Erythroblast (primary cell): Measurements from ENCODE around the gene SIKE1.
"Not testable (repeated sequence)": the region's sequence is repeated elsewhere in the genome, so short reads cannot be mapped to it uniquely, and the experiment has no call there.

Experiments used
- DNase-seq, 2 experiments: peaks; one replicate each; lab custom pipeline; 2025; lab: John Stamatoyannopoulos, UW
- GATA1 ChIP-seq: IDR thresholded peaks from 2 replicates; pipeline ENCODE4 v1.6.1; 2011; ENCODE audit warnings: low read depth, mild to moderate bottlenecking, control low read depth, low read length, moderate library complexity
- POLR2A ChIP-seq: IDR thresholded peaks from 2 replicates; pipeline ENCODE4 v1.6.1; 2011; ENCODE audit warnings: mild to moderate bottlenecking, low read length

SIKE1 gene

DNA sequence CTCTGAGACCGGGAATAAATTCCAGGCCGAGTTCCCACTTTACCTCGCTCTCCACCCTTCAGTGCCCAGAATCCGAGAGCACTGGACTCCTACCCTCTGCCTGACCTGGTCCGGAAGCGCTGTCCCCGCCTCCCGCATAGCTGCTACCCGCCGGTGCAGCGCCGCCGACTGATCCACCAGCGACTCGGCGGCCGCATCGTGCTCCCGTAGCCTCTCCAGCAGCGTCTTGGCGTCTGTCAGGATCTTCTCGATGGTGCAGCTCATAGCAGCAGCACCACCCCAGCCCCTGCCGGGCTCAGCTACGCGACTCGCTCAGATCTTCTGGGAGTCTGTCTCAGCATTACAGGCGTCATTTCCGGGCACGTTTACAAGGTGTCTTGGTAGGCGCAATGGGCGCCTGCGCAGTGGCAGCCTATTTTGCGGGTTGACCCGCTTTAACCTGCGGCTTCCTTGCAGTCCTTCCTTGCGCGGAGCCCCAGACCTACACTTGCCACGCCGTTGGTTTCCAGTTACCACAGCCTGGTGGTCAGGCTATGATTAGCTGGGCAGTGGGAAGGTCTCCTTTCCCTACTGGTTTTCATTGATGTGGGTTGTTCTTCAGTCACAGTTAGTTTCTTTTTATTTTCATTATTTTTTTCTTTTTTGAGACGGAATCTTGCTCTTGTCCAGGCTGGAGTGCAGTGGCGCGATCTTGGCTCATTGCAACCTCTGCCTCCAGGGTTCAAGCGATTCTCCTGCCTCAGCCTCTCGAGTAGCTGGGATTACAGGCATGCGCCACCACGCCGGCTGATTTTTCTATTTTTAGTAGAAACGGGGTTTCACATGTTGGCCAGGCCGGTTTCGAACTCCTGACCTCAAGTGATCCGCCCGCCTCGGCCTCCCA lies at the start of gene SIKE1:
Gene SIKE1 (minus strand): TSS at position 342 of the 883 bp plus-strand sequence. CDS start 78 bp downstream, at position 264.
- TF ChIP-seq GATA1 (no peak), POLR2A (peak; percentile 95)
- peak; percentile 94 for DNase-seq

DNA sequence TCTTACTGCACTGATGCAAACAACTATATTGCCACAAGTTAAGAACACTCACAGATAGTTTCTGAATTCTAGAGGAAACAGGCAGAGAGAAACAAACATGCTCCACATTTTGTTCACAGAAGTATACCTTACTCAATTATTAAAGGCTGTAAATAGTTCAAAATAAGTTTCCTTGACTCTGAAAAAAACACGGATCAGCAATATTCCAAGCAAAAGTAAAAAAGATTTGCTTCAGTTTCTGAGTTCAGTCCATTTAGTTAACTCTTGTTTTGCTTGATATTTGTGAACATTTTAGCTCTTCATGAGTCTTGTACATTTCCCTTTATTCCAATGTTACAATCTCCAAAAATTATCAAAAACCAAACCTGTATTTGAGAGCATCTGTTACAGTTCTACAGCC lies 49.6 kb upstream of the SIKE1 start:
- not testable (repeated sequence) for DNase-seq

DNA sequence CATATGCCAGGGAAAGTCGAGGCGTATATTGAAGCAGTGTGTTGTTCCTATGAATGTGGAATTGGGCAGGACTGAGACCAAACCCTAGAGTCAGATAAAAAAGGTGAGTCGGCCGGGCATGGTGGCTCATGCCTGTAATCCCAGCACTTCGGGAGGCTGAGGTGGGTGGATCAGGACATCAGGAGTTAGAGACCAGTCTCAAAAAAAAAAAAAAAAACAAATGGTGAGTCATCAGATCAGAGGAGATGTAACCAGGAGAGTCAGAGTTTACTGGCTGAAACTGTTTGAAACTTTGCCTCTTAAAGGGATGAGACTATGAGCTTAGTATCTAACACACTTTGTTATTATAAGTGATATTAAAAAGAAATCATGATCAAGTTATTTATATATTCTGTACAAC lies 47.8 kb upstream of the SIKE1 start:
- no peak for DNase-seq

DNA sequence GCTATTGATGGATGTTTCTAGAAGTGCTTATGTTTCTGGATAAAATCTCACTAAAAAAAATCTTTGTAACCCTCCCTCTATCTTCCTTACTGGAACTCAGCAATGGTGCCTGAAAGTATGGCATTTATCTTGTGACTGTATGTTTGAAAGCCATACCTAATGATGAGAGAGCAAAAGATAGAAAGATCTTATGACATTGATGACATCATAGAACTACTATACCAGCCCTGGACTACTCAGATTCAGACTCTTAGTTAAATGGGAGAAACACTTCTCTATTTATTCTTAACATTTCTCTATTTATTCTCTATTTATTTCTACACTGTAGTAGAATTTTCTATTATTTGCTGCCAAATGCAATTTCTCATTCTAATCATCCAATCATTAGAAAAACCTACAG lies 41.5 kb upstream of the SIKE1 start:
- TF ChIP-seq GATA1 (no peak), POLR2A (no peak)

More for the DNA sequence above, 47.8 kb upstream of the SIKE1 start:
- TF ChIP-seq GATA1 (no peak), POLR2A (no peak)

DNA sequence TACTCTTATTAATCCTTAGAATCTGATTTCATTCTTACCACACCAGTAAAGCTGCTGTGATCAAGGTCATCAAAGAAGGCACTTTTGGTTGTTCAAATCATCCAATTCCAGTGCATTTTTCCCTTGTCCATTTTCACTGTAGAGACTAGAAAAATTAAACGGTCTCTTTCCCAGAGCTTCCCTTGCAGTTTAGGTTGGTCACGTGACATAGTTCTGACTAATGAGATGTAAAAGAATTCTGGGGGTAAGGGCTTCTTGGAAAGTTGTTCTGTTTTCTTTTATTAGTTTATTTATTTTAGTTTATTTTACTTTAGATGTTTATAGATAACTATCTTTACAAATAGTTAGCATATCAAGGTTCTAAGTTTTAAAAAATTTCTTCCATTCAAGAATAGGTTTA lies 39.9 kb upstream of the SIKE1 start:
- no peak for TF ChIP-seq POLR2A
- TF ChIP-seq GATA1 = no peak
- no peak for DNase-seq

More for the DNA sequence above, 41.5 kb upstream of the SIKE1 start:
- DNase-seq = no peak

DNA sequence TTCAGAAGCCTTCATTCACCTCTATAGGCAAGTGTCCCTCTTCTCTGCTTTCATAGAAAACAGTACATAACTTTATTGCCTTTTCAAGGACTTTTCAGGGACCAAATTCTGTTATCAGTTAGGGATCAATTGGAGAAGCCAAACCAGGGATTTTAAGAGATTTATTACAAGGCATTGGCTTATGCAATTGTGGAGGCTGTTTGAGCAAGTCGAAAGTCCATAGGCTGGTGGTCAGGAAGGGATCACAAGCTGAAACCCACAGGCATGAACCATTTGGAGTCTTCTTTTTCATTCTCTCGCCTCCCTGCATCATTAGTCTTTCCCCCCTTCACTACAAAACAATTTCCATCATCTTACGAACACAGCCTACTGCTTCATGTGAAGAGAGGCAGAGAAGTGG lies 39.4 kb upstream of the SIKE1 start:
- TF ChIP-seq GATA1 (no peak), POLR2A (no peak)
- no peak for DNase-seq

DNA sequence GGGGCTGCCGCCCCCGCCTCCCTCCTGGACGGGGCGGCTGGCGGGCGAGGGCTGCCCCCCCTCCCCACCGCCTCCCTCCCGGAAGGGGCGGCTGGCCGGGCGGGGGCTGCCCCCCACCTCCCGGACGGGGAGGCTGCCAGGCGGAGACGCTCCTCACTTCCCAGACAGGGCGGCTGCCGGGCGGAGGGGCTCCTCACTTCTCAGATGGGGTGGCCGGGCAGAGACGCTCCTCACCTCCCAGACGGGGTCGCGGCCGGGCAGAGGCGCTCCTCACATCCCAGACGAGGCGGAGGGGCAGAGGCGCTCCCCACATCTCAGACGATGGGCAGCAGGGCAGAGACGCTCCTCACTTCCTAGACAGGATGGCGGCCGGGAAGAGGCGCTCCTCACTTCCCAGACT lies 24.0 kb upstream of the SIKE1 start:
- DNase-seq = not testable (repeated sequence)

DNA sequence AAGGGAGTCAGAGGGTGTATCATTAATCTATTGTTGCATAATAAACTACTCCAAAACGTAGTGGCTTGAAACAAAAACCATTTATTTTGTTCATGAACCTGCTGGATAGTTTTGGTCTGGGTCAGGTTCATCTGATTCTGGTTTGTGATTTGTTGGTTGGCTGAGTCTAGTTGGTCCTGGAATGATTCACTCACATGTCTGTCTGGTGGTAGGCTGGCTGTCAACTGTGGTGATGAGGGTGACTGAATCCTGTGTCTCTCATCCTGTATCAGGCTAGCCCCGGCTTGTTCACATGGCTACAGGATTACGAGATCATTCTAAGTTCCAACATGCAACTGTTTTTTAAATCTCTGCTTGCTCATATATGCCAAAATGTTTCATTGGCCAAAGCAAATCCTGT lies 22.5 kb upstream of the SIKE1 start:
- DNase-seq = no peak
- no peak for TF ChIP-seq GATA1
- TF ChIP-seq POLR2A = no peak

DNA sequence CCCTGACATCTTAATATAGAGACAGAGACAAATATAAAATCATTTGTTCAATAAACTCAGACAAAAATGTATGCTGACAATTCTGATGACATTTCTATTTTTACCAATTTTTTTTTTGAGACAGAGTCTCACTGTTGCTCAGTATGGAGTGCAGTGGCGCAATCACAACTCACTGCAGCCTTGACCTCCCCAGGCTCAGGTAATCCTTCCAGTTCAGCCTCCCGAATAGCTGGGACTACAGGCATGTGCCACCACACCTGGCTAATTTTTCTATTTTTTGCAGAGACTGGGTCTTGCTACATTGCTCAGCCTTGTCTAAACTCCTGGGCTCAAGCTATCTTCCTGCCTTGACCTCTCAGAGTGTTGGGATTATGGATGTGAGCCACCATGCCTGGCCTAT lies 13.6 kb upstream of the SIKE1 start:
- no peak for DNase-seq
- no peak for TF ChIP-seq GATA1
- TF ChIP-seq POLR2A = no peak

DNA sequence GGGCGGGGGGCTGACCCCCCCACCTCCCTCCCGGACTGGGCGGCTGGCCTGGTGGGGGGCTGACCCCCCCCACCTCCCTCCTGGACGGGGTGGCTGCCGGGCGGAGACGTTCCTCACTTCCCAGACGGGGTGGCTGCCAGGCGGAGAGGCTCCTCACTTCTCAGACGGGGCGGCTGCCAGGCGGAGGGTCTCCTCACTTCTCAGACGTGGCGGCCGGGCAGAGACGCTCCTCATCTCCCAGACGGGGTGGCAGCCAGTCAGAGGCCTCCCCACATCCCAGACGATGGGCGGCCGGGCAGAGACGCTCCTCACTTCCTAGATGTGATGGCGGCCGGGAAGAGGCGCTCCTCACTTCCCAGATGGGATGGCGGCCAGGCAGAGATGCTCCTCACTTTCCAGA lies 10.1 kb upstream of the SIKE1 start:
- not testable (repeated sequence) for DNase-seq

DNA sequence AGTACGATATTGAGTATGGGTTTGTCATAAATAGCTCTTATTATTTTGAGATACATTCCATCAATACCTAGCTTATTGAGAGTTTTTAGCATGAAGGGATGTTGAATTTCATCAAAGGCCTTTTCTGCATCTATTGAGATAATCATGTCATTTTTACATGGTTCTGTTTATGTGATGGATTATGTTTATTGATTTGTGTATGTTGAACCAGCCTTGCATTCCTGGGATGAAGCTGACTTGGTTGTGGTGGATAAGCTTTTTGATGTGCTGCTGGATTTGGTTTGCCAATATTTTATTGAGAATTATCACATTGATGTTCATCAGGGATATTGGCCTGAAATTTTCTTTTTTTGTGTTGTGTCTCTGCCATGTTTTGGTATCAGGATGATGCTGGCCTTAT lies 6.0 kb upstream of the SIKE1 start:
- DNase-seq = not testable (repeated sequence)

DNA sequence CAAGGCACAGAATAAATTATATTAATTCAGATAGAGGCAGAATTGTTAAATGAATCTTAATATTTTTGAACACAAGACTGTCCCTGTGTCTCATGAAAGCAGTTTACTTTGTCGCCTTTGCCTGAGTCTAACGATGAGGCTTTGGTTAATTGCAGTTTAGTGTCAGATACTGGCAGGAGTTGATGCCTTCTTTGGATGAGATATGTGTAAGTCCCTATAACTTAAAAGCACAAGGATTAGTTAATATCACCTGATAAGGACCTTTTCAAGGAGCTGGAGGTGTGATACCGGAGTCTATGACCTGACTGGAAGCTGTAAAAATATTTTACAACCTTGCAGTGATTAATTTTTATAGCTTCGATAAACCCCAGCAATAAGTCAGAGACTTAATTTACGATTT lies 2.0 kb upstream of the SIKE1 start:
- TF ChIP-seq GATA1 (no peak), POLR2A (no peak)
- DNase-seq = no peak

DNA sequence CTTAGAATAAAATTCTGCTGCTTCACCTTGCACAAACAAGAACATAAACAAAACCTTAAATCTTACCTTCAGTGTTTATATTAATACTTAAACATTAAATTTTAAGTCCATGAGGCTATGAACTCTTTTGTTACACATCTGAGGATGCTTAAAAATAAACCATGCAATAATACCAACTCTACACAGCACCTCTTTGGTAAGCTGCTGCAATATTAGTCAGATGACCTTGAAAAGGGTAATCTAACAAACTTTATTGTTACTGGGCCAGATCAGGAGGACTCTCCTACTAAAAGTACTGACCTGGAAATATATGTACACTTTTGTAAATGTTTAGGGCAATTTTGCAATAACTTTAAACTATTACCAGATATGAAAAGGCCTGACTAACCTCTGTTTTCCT lies 763 bp downstream of the SIKE1 start:
- no peak for TF ChIP-seq POLR2A
- TF ChIP-seq GATA1 = no peak
- peak in 1 of 2 experiments; percentile 48 for DNase-seq

DNA sequence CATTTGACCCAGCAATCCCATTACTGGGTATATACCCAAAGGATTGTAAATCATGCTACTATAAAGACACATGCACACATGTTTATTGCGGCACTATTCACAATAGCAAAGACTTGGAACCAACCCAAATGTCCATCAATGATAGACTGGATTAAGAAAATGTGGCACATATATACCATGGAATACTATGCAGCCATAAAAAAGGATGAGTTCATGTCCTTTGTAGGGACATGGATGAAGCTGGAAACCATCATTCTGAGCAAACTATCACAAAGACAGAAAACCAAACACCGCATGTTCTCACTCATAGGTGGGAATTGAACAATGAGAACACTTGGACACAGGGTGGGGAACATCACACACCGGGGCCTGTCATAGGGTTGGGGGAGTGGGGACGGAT lies 3.8 kb downstream of the SIKE1 start:
- DNase-seq = not testable (repeated sequence)

DNA sequence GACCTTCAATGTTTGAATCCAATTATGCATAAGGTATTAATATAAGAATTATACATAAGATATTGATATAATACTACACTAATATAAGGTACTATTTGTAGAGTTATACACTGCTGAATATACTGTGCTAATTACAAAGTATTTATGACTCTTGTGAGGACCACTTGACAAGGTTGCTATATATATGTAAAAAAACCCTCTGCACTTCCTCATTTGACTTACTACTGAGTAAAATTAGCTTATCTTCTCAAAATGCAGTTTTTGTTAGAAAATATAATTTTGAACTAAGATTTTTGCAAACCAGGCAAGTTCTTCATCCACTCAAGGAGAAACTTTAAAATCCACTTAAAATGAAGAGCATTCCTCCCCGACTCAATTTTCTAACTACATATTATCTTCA lies 8.5 kb downstream of the SIKE1 start:
- no peak for TF ChIP-seq POLR2A
- DNase-seq = no peak

DNA sequence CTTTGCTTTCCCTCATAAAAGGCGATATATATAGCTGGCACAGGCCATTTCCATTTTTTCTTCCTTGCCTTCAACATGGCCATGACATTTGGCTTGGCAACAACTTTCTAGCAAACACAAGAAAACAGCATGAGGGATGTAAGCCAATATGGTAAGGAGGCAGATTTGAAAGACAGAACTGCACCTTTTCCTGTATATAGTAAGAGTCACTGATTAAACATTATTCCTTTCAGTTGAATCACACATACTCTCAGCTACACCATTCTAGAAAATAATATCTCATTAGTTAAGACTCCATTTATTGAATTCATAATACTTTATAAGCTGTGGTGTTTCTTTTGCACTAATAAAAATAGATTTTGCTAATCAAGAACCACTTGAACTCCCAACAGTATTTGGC lies 9.5 kb downstream of the SIKE1 start:
- TF ChIP-seq POLR2A (no peak), GATA1 (no peak)
- DNase-seq = no peak
